OCI-LY3 (cell line): ENCODE results near the gene GNRHR.

ENCODE experiments used
- EZH2phosphoT487 ChIP-seq: fragments of 200-600 bp; shearing (Covaris generic); IDR thresholded peaks from 2 replicates; pipeline ENCODE4 v1.6.1; 2018; ENCODE audit warnings: antibody characterized with exemption, mixed run types, low read depth
- TF ChIP-seq, protein P1 (sequence below): fragments of 200-600, 300-600 bp; sonication (generic); IDR thresholded peaks from 2 replicates; pipeline ENCODE4 v1.5.1; 2014; ENCODE audit warnings: antibody characterized with exemption, low read length, low read depth

DNA sequence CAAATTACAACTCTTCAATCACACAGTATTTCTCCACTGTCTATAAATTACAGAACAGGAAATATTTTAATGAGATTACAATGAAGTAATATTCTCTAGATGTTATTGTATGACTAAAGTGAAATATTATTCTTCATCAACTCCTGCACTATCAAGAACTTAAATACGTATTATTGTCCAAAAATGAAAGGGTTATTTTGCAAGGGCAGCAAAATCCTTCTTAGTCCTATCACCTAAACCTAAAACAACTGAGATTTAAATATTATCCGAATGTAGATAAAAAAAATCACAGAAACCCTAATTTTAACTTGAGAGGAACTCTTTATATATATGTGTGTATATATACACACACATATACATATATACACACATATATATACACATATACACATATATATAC lies 58.1 kb downstream of the GNRHR start:
- TF ChIP-seq, protein P1, sequence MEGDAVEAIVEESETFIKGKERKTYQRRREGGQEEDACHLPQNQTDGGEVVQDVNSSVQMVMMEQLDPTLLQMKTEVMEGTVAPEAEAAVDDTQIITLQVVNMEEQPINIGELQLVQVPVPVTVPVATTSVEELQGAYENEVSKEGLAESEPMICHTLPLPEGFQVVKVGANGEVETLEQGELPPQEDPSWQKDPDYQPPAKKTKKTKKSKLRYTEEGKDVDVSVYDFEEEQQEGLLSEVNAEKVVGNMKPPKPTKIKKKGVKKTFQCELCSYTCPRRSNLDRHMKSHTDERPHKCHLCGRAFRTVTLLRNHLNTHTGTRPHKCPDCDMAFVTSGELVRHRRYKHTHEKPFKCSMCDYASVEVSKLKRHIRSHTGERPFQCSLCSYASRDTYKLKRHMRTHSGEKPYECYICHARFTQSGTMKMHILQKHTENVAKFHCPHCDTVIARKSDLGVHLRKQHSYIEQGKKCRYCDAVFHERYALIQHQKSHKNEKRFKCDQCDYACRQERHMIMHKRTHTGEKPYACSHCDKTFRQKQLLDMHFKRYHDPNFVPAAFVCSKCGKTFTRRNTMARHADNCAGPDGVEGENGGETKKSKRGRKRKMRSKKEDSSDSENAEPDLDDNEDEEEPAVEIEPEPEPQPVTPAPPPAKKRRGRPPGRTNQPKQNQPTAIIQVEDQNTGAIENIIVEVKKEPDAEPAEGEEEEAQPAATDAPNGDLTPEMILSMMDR, result no peak
- no peak for TF ChIP-seq EZH2phosphoT487
